SHP77 (cell line): ENCODE results near the gene GPR50.

Experiments used
- DNase-seq, 2 experiments: peaks; one replicate each; lab custom pipeline; 2025; lab: John Stamatoyannopoulos, UW

Gene GPR50

GRCh38 chrX:151227627-151228026 lies 51.2 kb downstream of the GPR50 start:
- DNase-seq, result no peak

GRCh38 chrX:151228935-151229334 lies 52.6 kb downstream of the GPR50 start:
- no peak for DNase-seq
